Stomach (tissue), 9 donors: Measurements from ENCODE around the gene IFIH1. TPM values are rescaled to one million over a fixed set of nuclear protein-coding genes. Genes with fewer than 3 reads are reported as not detected.

ENCODE experiments used
- DNase-seq, 2 donors: peaks; one replicate each; pipeline versions ENCODE4 v3.0.0 to v3.0.0-alpha.2; 2013 to 2019
- H3K27ac ChIP-seq, 5 donors: fragments of 200-600 bp in 4 of 5; sonication (generic) in 4 of 5; one replicate each; pipeline ENCODE4 v1.5.1; 2013 to 2019; ENCODE audit warnings: mild to moderate bottlenecking in 1 of 5, moderate library complexity in 1 of 5
- H3K27me3 ChIP-seq, 3 donors: fragments of 200-600 bp; sonication (generic); one replicate each; pipeline ENCODE4 v1.5.1; 2017 to 2019; ENCODE audit warnings: mixed run types in 1 of 3
- H3K36me3 ChIP-seq, 4 donors: fragments of 200-600 bp; sonication (generic); 1 replicate in 3 of 4; 2 replicates in 1 of 4; pipeline ENCODE4 v1.5.1; 2016 to 2019
- H3K4me1 ChIP-seq, 4 donors: fragments of 200-600 bp; sonication (generic); one replicate each; pipeline ENCODE4 v1.5.1; 2016 to 2019
- H3K4me3 ChIP-seq, 4 donors: fragments of 200-600 bp; sonication (generic) in 3 of 4; one replicate each; pipeline ENCODE4 v1.5.1; 2016 to 2019; ENCODE audit warnings: mild to moderate bottlenecking in 1 of 4
- H3K9me3 ChIP-seq, 4 donors: fragments of 200-600 bp; sonication (generic); one replicate each; pipeline ENCODE4 v1.5.1; 2016 to 2019
- EP300 ChIP-seq: sonication (generic); formaldehyde crosslinking; IDR thresholded peaks from one replicate; pipeline ENCODE4 v1.6.1; 2017; ENCODE audit warnings: antibody characterized with exemption
- POLR2A ChIP-seq, 4 donors: fragments of 450-650 bp; IDR thresholded peaks; one replicate each; pipeline ENCODE4 v1.6.1; 2016; ENCODE audit warnings: antibody characterized with exemption in 4 of 4, control low read depth in 2 of 4, mild to moderate bottlenecking in 1 of 4, moderate library complexity in 1 of 4
- POLR2AphosphoS5 ChIP-seq, 3 donors: sonication (generic); formaldehyde crosslinking; IDR thresholded peaks; one replicate each; pipeline ENCODE4 v1.6.1; 2016; ENCODE audit warnings: antibody characterized with exemption in 3 of 3
- WGBS, 5 donors: extraction: QIAGEN DNeasy Blood & Tissue Kit in 3 of 5; methylation state at CpG; one replicate each; pipeline versions ENCODE4 v1.1.5 to v1.1.7; 2013 to 2018; 5-methylcytosine and 5-hydroxymethylcytosine counted together
- intact Hi-C: fragments of 100-400 bp; cut with DNase I; formaldehyde crosslinking; loops from one replicate; pipeline ENCODE4 v1.15.1; 2023; ENCODE audit warnings: low total_unique reads
- polyA plus RNA-seq, 3 donors: library from polyadenylated mRNA; stranded (reverse); fragments of 200-250 nt; gene quantifications; one replicate each; pipeline ENCODE4 v1.2.3, GENCODE V29; 2013
- total RNA-seq, 5 donors: library from RNA; depleted of rRNA; stranded (reverse); fragments of >200 nt; gene quantifications; one replicate each; pipeline versions ENCODE4 v1.1.0 to v1.2.3, GENCODE V29; 2014 to 2016
- TF ChIP-seq, protein P1 (sequence below), 7 experiments: fragments of 450-650 bp in 4 of 7; fragments of 200-600 bp in 3 of 7; sonication (generic) in 3 of 7; IDR thresholded peaks; one replicate each; pipeline ENCODE4 v1.5.1; 2016 to 2019; ENCODE audit warnings: antibody characterized with exemption in 7 of 7, control low read depth in 2 of 7, mild to moderate bottlenecking in 1 of 7
- donor health status: healthy with polysubstance abuse.
- donor health status: Bipolar disorder and iron deficiency.
- donor health status: healthy.

Gene IFIH1
- total and polyA plus RNA-seq, 8 donors, result 2.6 to 37.5 (median 10.1) TPM

DNA sequence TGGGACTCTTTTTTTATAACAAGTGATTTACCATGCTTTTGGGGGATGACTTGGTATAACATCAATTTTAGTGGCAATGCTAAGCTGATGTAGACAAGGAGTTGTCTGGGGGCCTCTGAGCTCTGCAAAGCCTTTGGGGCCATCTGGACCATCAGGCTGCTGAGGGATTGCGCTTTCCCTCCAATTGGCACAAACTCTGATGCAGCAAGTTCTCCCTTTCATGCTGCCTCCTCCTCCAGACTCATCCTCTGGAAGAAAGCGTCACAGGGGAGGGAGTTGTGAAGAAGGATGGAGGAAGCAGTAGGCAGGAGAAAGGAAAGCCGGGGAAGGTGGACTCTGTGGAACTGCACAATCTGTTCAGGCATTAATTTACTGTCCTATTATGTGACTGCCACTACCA, 65.0 kb downstream of the IFIH1 start:
- Histone ChIP-seq H3K27me3 (no peaks in the 10 kb centered on the region), H3K9me3 (no peaks in the 10 kb centered on the region), H3K36me3 (no peaks in the 10 kb centered on the region), H3K4me3 (no peak overlapping the region), H3K27ac (no peak overlapping the region), H3K4me1 (no peaks in the 10 kb centered on the region)
- no peak for TF ChIP-seq EP300
- DNase-seq, result no peak
- intact Hi-C loops, result no loop called here
- 80 to 92% (median 91%) methylated on average over 3 of the region's 3 CpGs for WGBS, 5 donors

- no peaks in the 10 kb centered on the region for H3K4me1 ChIP-seq
- DNase-seq, result no peak
- 81 to 91% (median 87%) methylated on average over 2 of the region's 2 CpGs for WGBS, 5 donors
- no peaks in the 10 kb centered on the region for H3K9me3 ChIP-seq
- intact Hi-C loops, result no loop called here
- H3K27ac ChIP-seq, result no peak overlapping the region
- no peaks in the 10 kb centered on the region for H3K36me3 ChIP-seq
- H3K4me3 ChIP-seq, result no peak overlapping the region
- no peak for TF ChIP-seq POLR2AphosphoS5 (IDR thresholded peaks at IDR 0.05)
- TF ChIP-seq EP300, result no peak
- TF ChIP-seq POLR2A (IDR thresholded peaks at IDR 0.05), result no peak
- TF ChIP-seq, protein P1, sequence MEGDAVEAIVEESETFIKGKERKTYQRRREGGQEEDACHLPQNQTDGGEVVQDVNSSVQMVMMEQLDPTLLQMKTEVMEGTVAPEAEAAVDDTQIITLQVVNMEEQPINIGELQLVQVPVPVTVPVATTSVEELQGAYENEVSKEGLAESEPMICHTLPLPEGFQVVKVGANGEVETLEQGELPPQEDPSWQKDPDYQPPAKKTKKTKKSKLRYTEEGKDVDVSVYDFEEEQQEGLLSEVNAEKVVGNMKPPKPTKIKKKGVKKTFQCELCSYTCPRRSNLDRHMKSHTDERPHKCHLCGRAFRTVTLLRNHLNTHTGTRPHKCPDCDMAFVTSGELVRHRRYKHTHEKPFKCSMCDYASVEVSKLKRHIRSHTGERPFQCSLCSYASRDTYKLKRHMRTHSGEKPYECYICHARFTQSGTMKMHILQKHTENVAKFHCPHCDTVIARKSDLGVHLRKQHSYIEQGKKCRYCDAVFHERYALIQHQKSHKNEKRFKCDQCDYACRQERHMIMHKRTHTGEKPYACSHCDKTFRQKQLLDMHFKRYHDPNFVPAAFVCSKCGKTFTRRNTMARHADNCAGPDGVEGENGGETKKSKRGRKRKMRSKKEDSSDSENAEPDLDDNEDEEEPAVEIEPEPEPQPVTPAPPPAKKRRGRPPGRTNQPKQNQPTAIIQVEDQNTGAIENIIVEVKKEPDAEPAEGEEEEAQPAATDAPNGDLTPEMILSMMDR (IDR thresholded peaks at IDR 0.05), result no peak
- H3K27me3 ChIP-seq, result no peaks in the 10 kb centered on the region
These were observed 66.3 kb downstream of the IFIH1 start for GRCh38 chr2:162252153-162252552.

DNA sequence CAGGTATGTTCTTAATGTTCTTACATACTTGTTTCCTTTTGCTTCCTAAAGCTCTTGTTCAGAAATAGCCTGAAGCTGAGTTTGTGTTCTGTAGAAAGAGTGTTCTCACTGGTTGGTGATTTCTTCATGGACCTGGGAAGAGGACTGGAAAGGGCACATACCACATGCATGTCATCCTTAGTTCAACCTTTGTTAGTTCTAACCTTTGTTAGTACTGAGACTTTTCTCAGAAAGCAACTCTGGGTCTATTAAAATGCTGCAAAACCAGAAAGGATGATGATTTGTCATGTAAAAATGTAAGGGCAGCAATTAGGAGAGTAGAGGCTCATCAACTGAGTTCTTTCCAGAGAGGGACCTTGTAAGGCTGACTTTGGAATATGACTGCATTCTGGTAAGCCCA, 72.7 kb downstream of the IFIH1 start:
- no peak for DNase-seq
- Histone ChIP-seq H3K4me3 (no peak overlapping the region), H3K9me3 (no peaks in the 10 kb centered on the region), H3K27ac (peak overlapping the region in 2 of 5 donors; percentile 75 to 77), H3K27me3 (no peaks in the 10 kb centered on the region), H3K4me1 (peaks cover 0 to 33% (median 23%) of the 10 kb centered on the region in 4 donors), H3K36me3 (no peaks in the 10 kb centered on the region)
- peak in 1 of 3 donors; percentile 49 for TF ChIP-seq POLR2AphosphoS5 (IDR thresholded peaks at IDR 0.05)
- no peak for TF ChIP-seq POLR2A (IDR thresholded peaks at IDR 0.05)
- intact Hi-C loops, result no loop called here

DNA sequence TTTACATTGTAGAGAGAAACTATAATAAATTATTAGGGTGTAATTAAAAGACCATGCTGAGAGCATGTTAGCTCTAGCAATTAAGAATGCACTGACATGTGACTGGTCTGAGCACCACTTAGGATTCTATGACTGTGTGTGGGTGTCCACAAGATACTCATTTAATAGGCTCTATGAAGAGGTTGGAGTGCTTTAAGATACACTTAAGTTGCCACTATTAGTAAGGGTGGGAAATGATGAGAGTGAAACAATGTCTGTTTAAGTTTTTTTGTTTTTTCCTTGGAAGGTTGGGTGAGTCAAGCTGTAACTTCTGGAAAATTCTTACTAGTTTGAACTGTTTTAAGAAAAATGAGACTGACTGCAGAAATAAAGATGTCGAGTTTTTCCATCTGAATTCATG, 73.4 kb downstream of the IFIH1 start:
- DNase-seq, result no peak
- Histone ChIP-seq H3K4me3 (no peak overlapping the region), H3K27ac (peak overlapping the region in 4 of 5 donors; percentile 42 to 77 (median 60)), H3K36me3 (no peaks in the 10 kb centered on the region), H3K4me1 (peaks cover 0 to 33% (median 23%) of the 10 kb centered on the region in 4 donors), H3K9me3 (no peaks in the 10 kb centered on the region), H3K27me3 (no peaks in the 10 kb centered on the region)
- intact Hi-C loops, result no loop called here
- TF ChIP-seq EP300, result no peak
- TF ChIP-seq, protein P1 (IDR thresholded peaks at IDR 0.05), result no peak
- no peak for TF ChIP-seq POLR2AphosphoS5 (IDR thresholded peaks at IDR 0.05)
- no peak for TF ChIP-seq POLR2A (IDR thresholded peaks at IDR 0.05)
- WGBS, 5 donors, result 80 to 84% (median 81%) methylated on average over 1 of the region's 1 CpG

- Histone ChIP-seq H3K36me3 (no peaks in the 10 kb centered on the region), H3K4me1 (peaks cover 0 to 33% (median 23%) of the 10 kb centered on the region in 4 donors), H3K9me3 (no peaks in the 10 kb centered on the region), H3K4me3 (no peak overlapping the region), H3K27ac (peak overlapping the region in 4 of 5 donors; percentile 42 to 77 (median 60)), H3K27me3 (no peaks in the 10 kb centered on the region)
- TF ChIP-seq POLR2AphosphoS5 (IDR thresholded peaks at IDR 0.05) (peak in 1 of 3 donors; percentile 82), POLR2A (IDR thresholded peaks at IDR 0.05) (no peak)
- WGBS, 5 donors, result 37 to 49% (median 48%) methylated on average over 2 of the region's 2 CpGs
- peak in 1 of 2 donors; percentile 53 for DNase-seq
- intact Hi-C loops, result no loop called here
These were observed 73.9 kb downstream of the IFIH1 start for GRCh38 chr2:162244541-162245031.

GRCh38 chr2:162243715-162244114, 74.8 kb downstream of the IFIH1 start:
- Histone ChIP-seq H3K9me3 (no peaks in the 10 kb centered on the region), H3K4me1 (peaks cover 0 to 33% (median 23%) of the 10 kb centered on the region in 4 donors), H3K36me3 (no peaks in the 10 kb centered on the region), H3K27ac (peak overlapping the region in 3 of 5 donors; percentile 42 to 77 (median 75)), H3K27me3 (no peaks in the 10 kb centered on the region), H3K4me3 (no peak overlapping the region)
- intact Hi-C loops, result no loop called here
- DNase-seq, result no peak
- no peak for TF ChIP-seq EP300
- no peak for TF ChIP-seq POLR2AphosphoS5 (IDR thresholded peaks at IDR 0.05)
- 68 to 89% (median 75%) methylated on average over 1 of the region's 1 CpG for WGBS, 5 donors
